ENCODE results near the gene RPA1.
"Not testable (repeated sequence)": the region's sequence is repeated elsewhere in the genome, so short reads cannot be mapped to it uniquely, and the experiment has no call there.

The RPA1 gene

GRCh38 chr17:1880851-1881630, 51.2 kb downstream of the RPA1 start:
- DNase-seq = no peak

GRCh38 chr17:1882836-1883235, 53.0 kb downstream of the RPA1 start:
- DNase-seq = no peak

- DNase-seq = no peak
Observed at GRCh38 chr17:1883536-1883935, 53.7 kb downstream of the RPA1 start.

GRCh38 chr17:1888741-1889140, 58.9 kb downstream of the RPA1 start:
- no peak for DNase-seq

GRCh38 chr17:1890758-1891450, 61.1 kb downstream of the RPA1 start:
- no peak for DNase-seq

DNA sequence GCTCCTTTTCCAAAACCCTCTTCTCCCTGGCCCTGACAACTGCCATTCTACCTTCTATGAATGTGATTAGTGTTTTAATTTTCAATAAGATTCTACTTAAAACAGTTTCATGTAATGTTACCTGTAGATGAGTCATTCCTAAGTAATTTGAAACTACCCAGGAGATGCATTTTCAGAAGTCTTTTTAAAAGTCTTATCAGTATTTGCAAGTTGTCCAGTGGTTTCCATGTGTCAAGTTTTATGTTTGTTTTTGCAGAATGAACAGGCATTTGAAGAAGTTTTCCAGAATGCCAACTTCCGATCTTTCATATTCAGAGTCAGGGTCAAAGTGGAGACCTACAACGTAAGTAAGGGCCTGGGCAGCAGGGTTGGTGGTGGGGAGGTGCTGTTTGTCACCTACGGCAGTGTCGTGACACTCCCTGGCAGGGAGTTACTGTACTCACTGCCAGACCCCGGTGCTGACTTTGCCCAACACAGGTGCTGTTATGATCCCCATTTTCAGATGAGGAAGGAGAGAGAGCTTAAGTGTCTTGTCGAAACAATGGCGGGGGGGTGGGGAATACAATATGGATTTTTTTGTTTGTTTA, 65.0 kb downstream of the RPA1 start:
- DNase-seq = no peak

- DNase-seq = not testable (repeated sequence)
Observed at GRCh38 chr17:1895479-1895878, 65.7 kb downstream of the RPA1 start.

GRCh38 chr17:1896243-1897104, 66.7 kb downstream of the RPA1 start:
- no peak for DNase-seq

DNA sequence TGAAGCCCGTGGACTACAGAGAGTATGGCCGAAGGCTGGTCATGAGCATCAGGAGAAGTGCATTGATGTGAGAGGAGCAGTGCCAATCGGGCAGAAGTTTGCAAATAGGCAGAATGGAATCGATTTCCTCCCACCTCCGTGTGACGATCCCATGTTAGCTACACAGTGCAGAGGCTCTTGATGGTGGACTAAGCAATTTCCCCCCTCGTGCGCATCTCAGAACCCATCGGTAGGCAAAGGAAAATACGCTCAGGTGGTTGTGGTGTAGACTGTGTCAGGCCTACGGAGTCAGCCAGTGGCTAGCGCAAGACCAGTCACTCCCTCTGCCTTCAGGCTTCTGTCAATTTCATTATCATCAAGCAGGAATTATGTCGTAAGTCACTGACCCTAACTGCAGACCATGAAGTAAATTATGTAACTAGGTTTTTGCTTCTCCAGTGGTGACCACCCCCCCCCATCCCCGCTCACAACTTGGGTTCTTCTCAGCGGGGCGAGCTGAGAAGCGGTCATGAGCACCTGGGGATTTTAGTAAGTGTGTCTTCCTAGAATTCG, 67.4 kb downstream of the RPA1 start:
- DNase-seq = no peak

- DNase-seq = no peak
Observed at GRCh38 chr17:1898332-1898731, 68.5 kb downstream of the RPA1 start.

DNA sequence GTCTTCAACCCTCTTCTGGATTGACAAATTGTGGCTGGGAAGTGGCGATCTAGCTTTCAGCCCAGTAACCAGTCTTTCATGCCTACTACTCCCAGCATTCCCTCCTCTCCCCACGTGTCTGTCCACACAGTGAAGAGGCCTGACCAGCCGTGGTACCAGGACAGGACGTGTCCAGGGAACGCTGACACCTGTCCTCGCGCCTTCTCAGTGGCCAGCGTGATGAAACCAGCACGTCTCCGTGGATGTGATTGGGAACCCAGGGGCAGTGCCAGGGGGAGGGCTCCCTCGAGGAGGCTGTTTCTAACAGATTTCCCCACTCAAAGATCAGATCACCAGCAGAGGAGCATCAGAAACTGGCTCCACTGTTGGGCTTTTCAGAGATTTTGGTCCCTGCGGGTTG, 69.1 kb downstream of the RPA1 start:
- DNase-seq = no peak

DNA sequence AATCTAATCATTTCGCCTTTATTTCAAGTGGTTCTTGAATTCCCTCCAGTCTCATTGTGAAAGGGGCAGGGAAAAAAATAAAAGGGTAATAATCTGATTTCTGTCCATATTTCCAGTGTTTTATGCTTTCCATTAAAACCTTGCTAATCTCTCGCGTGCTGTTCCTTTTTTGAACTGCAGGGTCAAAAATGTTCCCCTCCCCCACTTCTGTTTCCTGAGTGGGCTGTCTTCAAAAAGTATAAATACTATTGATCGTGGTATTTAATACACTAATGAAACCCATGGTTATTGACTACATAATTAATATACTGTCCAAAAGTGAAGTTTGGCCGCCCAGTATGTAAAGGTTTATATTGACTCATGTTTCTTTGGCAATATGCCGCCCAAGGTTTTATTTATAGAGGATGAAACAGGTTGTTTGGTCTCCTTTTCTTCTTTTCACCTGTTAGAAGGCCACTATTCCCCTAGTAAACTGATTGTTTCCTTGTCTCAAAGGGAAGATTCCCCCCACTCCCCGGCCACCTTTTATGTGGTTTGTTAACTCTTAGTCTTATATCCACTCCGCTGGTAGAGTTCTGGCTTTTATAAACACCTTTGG, 69.7 kb downstream of the RPA1 start:
- DNase-seq = no peak

DNA sequence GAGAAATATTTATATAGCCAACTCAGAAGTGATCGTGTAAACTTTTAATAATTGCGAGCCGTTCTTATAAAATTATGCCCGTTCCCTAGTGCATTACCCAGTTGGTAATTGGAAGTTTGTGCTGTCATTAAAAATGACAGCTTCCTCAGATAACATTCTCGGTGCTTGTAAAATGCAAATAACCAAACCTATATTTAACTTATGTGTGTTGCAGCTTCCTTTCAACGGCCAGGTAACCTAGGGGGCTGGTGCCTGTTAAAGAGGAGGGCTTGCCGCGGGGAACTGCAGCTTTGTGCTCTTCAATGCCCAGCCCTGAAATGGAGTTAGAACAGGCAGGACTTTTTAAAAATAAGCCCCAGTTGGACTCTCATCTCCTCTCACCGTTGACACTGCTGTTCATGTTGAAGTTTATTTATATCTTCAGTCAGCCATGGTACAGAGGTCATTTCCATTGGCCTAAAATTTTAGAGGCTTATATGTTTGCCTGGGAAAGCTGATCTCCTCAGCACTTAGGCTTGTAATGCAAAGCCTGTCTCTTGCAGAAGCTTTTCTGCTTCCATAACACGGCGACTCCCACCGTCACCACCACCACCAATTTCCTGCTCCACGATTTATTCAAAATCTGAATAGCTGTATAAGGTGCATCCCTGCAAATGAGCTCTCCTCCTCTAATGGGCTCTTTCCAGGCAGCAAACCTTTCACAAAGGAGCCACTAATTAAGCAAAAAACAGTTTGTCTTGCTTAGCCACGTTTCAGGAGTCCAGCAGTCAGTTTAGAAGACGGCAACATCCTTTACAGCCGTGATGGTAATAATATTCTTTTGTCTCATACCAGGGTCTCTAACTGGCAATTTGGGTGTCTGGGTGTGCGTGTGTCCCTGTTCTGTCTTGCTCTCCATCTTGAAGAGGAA, 74.7 kb downstream of the RPA1 start:
- peak; percentile 39 for DNase-seq

DNA sequence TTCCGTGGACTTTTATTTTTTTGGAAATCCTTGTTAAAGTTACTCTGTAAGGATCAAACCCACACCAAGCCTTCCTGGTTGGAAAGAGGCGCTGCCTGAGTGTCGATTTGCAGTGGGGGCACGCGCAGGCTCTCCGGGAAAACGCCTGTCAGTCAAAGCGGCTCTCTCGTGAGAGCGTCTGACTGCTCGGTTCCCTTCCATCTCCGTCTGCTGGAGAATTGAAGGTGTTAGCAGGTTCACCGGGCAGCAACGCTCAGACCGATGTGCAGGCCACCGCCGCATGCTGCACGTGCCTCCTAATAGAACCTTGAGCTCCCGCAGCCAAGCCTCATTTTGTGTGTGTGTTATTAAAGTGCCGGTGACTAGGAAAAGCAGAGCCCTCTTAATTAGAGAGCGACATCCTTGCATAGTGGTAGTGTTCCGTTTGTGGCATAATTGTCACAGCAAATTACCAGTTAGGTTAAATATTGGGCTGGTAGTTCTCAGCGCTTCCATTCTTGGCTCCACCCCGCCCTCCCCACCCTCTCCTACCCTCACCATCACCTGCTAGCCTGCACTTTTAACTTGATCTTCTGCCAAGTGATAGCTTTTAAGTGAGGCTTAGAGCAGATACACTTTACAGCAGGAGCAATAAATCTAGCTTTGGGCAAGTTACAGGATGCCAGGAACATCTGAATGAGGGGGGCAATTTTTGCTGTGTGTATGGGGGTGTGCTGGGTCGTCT, 75.5 kb downstream of the RPA1 start:
- DNase-seq = peak; percentile 7

DNA sequence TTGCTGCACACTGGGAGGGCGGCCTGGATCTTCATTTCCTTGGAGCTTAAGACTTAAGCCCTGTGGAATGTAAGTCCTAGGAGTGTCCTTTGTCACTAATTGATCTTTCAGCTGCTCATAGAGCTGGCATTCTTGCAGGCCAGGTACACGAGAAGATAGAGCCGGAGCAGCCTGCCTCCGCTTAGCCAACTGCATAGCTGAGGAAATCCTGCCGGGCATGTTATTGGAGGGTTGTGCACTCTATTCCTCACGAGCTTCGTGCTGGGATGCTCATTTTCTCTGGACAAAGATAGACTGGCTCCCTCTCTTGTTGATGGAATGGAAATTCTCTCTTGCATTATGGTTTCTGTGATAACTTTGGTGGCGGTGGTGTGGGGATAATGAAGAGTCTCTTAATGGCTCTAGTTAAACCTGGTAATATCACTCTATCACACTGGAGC, 76.9 kb downstream of the RPA1 start:
- no peak for DNase-seq

- DNase-seq = no peak
Observed at GRCh38 chr17:1907216-1907631, 77.4 kb downstream of the RPA1 start.

- DNase-seq = peak; percentile 37
Observed at GRCh38 chr17:1907909-1908698, 78.3 kb downstream of the RPA1 start.

DNA sequence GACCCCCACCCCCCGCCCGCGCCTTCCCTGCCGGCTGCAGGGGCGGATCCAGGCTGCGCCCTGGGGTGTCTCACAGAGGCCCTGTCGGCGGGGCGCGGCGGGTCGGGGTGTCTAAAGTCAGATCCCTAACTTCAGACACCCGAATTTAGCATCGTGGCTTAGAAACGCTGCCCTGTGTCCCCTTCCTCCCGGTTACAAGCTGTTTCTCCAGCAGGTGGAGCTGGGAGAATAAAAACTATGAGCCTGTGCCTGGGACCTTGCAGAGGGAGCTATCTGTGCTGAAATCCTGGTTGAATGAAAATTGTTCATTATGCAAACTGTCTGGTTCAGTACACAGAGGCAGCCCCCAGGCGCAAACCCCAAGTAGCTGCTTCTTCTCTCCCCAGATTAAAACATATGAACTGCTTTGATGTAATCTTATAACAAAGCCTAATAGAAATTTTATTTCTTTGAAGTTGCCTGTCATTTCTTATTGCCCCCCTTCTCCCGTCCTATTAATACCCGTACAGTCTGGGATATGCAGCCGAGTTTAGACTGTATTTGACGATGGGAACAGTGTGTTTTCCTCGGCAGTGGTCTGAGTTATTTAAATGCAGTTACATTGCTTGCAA, 79.0 kb downstream of the RPA1 start:
- peak; percentile 83 for DNase-seq

GRCh38 chr17:1909985-1910384, 80.2 kb downstream of the RPA1 start:
- DNase-seq = no peak

Measured in NCI-H526 treated with DMSO at 0.1 percent for 48 hours (cell line).